ENCODE data around the gene PPP1R26.
"Not testable (repeated sequence)": the region's sequence is repeated elsewhere in the genome, so short reads cannot be mapped to it uniquely, and the experiment has no call there.

PPP1R26 gene

DNA sequence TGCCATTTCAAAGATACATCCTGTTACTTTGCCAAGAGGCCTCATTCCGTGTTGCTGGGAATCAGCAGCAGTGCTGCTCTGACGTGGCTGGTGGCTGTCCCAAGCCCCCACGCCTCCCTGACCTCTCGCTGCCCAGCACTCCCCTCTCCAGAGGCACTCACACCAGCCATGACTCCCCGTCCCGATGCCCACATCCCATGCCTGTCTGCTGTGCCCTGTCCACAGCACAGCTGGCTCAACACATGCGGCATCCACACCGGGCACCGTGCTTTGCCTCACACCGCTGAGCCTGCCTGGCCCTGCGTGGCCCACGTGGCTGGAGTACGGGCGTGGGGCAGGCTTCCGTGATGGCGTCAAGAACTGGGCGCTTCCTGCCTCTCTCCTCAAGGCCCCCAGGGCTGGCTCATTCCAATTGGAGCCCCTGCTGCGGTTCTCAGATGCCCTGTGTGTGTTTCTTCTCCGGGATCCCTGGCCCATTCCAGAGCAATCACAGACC, 33.8 kb downstream of the PPP1R26 start (continued):
- TF ChIP-seq ZNF518A (tag by site-specific recombination; conservative IDR thresholded peaks at IDR 0.05; ENCODE audit: low read depth), result no peak

DNA sequence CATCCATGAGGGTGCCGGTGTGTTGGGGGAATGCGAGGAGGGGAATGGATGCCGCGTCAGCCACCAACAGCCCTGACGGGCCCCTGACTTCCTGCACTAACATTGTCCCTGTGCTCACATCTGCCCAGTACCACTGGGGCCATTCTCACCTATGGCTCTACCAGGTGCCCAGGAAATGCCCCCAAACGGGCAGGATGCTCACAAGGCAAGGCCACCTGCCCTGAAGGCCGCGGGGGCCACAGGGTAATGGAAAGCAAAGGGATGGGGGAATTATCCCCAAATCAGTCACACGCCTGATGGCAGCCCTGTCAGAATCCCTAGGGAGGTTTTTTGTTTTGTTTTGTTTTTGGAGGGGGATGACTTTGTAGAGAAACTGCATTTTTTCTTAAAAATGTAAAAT, 34.3 kb downstream of the PPP1R26 start:
- H3K9me3 ChIP-seq (ENCODE audit: control insufficient read depth, insufficient read depth, low read depth, low read length); CTCF ChIA-PET; POLR2A ChIA-PET; H3K36me3 ChIP-seq (ENCODE audit: control insufficient read depth in 2 of 2, insufficient read depth in 1 of 2, low read length in 2 of 2); H3K27ac ChIP-seq (ENCODE audit: extremely low read depth, low read depth, low read length); H3K4me1 ChIP-seq (ENCODE audit: control insufficient read depth, insufficient read depth, low read length); H3K4me3 ChIP-seq (ENCODE audit: low read depth, low read length): not testable (repeated sequence)

DNA sequence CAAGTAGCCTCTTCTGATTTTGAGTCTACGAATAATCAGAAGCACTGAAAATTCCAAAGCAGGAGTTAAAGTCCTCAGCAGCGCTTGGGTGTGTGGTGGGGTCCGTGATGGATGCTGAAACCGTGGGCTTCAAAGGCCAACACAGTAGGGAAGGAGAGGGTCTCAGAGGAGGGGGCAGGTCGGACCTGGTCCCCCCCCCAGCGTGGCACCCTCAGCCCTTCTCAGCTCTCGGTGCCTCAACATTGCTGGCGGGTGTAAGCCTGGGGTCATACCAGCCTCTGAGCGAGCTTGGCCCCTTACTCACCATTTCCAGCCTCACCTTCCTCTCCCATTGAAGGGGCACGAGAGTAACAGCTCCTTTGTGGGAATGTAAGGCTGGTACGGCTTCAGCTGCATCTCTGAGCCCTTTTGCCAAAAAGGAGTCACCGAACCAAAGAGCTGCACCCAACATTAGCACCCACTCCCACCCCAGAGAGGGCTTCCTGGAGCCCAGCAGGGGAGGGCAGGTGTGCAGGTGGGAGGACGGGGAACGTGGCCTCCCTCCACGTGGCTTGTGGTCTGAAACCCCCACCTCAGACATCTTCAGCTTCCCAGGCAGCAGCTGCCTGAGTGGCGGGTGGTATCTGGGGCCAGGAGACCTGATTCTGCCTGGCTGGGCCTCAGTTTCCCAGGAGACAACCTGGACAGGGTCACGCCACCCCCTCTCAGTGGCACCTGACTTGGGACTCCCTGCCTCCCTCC, 34.9 kb downstream of the PPP1R26 start:
- ChIA-PET CTCF (interaction anchor here (1.5 kb wide), 1 partner anchor 10 kb away, joined by 6 read pairs; no protein-coding TSS in a partner anchor), POLR2A (no interaction called here)
- H3K27ac ChIP-seq (ENCODE audit: extremely low read depth, low read depth, low read length), result no peak overlapping the region
- TF ChIP-seq ZSCAN23 (tag by site-specific recombination; IDR thresholded peaks at IDR 0.05), result no peak
- no peak for TF ChIP-seq ZNF747 (tag by site-specific recombination; IDR thresholded peaks at IDR 0.05)
- no peak for TF ChIP-seq ZBTB49 (tag by site-specific recombination; IDR thresholded peaks at IDR 0.05; ENCODE audit: low read depth)
- no peak for TF ChIP-seq ZNF24 (tag by site-specific recombination; IDR thresholded peaks at IDR 0.05)
- TF ChIP-seq ZNF202 (tag by site-specific recombination; IDR thresholded peaks at IDR 0.05; ENCODE audit: borderline replicate concordance), result no peak
- TF ChIP-seq ZNF610 (tag by site-specific recombination; IDR thresholded peaks at IDR 0.05; ENCODE audit: borderline replicate concordance), result no peak
- H3K9me3 ChIP-seq (ENCODE audit: control insufficient read depth, insufficient read depth, low read depth, low read length), result no peaks in the 10 kb centered on the region
- H3K4me3 ChIP-seq (ENCODE audit: low read depth, low read length), result no peak overlapping the region
- no peaks in the 10 kb centered on the region for H3K4me1 ChIP-seq (ENCODE audit: control insufficient read depth, insufficient read depth, low read length)
- H3K36me3 ChIP-seq (ENCODE audit: control insufficient read depth in 2 of 2, insufficient read depth in 1 of 2, low read length in 2 of 2), result no peaks in the 10 kb centered on the region

DNA sequence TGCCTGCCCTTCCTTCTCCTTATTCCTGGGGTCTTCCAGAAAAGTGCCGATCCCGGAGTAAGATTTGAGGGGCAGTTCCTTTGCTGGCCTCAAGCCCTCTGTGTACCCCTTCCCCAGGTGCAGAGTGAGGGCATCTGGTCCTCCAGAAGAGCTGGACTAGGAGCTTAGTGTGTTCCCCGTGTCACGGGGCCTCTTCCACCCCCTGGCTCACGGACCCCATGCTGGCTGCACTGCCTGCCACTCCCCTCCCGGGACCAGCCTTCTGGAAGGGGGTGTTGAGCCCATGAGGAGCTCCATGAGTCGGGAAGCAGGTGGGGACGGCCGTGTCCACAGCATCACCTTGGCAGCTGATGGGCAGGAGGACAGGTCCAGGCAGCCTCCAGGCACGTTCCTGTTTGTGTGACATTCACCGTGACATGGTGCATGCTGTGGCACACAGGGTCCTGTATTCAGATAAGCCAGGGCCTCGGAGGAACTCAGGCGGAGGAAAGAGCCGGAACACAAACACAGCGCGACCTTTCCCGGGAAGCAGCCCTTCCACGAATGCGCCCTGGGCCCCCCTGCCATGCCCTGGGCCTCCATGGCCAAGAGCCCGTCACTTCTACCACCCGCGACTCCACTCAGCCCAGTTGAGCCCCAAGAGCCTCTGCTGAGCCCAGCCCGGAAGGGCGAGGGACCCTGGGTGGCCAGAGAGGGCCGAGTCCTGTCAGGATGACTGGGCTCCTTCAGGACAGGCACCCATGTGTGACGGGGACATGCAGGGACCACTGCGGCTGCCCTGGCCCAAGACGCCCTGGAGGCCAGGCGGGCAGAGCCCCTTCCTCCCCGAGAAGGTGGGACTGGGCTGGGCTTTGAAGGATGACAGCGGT, 35.7 kb downstream of the PPP1R26 start:
- ChIA-PET CTCF (interaction anchor here (1.5 kb wide), 1 partner anchor 10 kb away, joined by 6 read pairs; no protein-coding TSS in a partner anchor), POLR2A (no interaction called here)
- H3K9me3 ChIP-seq (ENCODE audit: control insufficient read depth, insufficient read depth, low read depth, low read length), result no peaks in the 10 kb centered on the region
- TF ChIP-seq ZNF623 (tag by site-specific recombination; IDR thresholded peaks at IDR 0.05) (no peak), ZNF138 (tag by site-specific recombination; IDR thresholded peaks at IDR 0.05; ENCODE audit: borderline replicate concordance) (no peak), ZNF169 (tag by site-specific recombination; IDR thresholded peaks at IDR 0.05) (no peak), FEZF1 (tag by site-specific recombination; IDR thresholded peaks at IDR 0.05) (no peak), ZBTB17 (tag by site-specific recombination; IDR thresholded peaks at IDR 0.05) (no peak), ZNF416 (tag by site-specific recombination; IDR thresholded peaks at IDR 0.05) (no peak)
- TF ChIP-seq, protein P1, sequence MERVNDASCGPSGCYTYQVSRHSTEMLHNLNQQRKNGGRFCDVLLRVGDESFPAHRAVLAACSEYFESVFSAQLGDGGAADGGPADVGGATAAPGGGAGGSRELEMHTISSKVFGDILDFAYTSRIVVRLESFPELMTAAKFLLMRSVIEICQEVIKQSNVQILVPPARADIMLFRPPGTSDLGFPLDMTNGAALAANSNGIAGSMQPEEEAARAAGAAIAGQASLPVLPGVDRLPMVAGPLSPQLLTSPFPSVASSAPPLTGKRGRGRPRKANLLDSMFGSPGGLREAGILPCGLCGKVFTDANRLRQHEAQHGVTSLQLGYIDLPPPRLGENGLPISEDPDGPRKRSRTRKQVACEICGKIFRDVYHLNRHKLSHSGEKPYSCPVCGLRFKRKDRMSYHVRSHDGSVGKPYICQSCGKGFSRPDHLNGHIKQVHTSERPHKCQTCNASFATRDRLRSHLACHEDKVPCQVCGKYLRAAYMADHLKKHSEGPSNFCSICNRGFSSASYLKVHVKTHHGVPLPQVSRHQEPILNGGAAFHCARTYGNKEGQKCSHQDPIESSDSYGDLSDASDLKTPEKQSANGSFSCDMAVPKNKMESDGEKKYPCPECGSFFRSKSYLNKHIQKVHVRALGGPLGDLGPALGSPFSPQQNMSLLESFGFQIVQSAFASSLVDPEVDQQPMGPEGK (tag by site-specific recombination; IDR thresholded peaks at IDR 0.05), result no peak
- no peaks in the 10 kb centered on the region for H3K4me1 ChIP-seq (ENCODE audit: control insufficient read depth, insufficient read depth, low read length)
- H3K4me3 ChIP-seq (ENCODE audit: low read depth, low read length), result no peak overlapping the region
- no peak overlapping the region for H3K27ac ChIP-seq (ENCODE audit: extremely low read depth, low read depth, low read length)
- H3K36me3 ChIP-seq (ENCODE audit: control insufficient read depth in 2 of 2, insufficient read depth in 1 of 2, low read length in 2 of 2), result no peaks in the 10 kb centered on the region

Data from HEK293 (cell line).